HEK293T (cell line): ENCODE measurements around the gene TMC4.

ENCODE experiments used
- CTCF ChIA-PET: fragments of 350-600 bp; formaldehyde crosslinking; extraction: SDS; loops from one replicate; lab custom pipeline; 2021; ENCODE audit warnings: antibody characterized with exemption, inconsistent platforms; lab: Yijun Ruan, JAX
- POLR2A ChIA-PET: fragments of 350-600 bp; formaldehyde crosslinking; extraction: SDS; loops from one replicate; lab custom pipeline; 2020; ENCODE audit warnings: antibody characterized with exemption, inconsistent platforms; lab: Yijun Ruan, JAX
- DNase-seq: peaks from one replicate; pipeline ENCODE4 v3.0.0; 2012; ENCODE audit warnings: mixed read lengths; ENCODE audit errors: extremely low spot score
- ARNT ChIP-seq: fragments of 450-650 bp; IDR thresholded peaks from 2 replicates; pipeline ENCODE4 v1.6.1; 2017; ENCODE audit warnings: mild to moderate bottlenecking
- BHLHE40 ChIP-seq: fragments of 450-650 bp; IDR thresholded peaks from 2 replicates; pipeline ENCODE4 v1.6.1; 2016; ENCODE audit warnings: mild to moderate bottlenecking, moderate library complexity, borderline replicate concordance
- CTBP1 ChIP-seq: fragments of 450-650 bp; IDR thresholded peaks from 2 replicates; pipeline ENCODE4 v1.6.1; 2016; ENCODE audit warnings: borderline replicate concordance
- ELF4 ChIP-seq: fragments of 450-650 bp; IDR thresholded peaks from 2 replicates; pipeline ENCODE4 v1.6.1; 2017; ENCODE audit warnings: antibody characterized with exemption
- FOXA1 ChIP-seq: fragments of 450-650 bp; IDR thresholded peaks from 2 replicates; pipeline ENCODE4 v1.6.1; 2016; ENCODE audit warnings: mild to moderate bottlenecking
- FOXK2 ChIP-seq: fragments of 450-650 bp; IDR thresholded peaks from 2 replicates; pipeline ENCODE4 v1.6.1; 2016; ENCODE audit warnings: mild to moderate bottlenecking
- FOXM1 ChIP-seq: fragments of 450-650 bp; IDR thresholded peaks from 2 replicates; pipeline ENCODE4 v1.6.1; 2017; ENCODE audit warnings: mild to moderate bottlenecking, borderline replicate concordance
- HDGF ChIP-seq: fragments of 450-650 bp; IDR thresholded peaks from 2 replicates; pipeline ENCODE4 v1.6.1; 2017; ENCODE audit warnings: antibody characterized with exemption, borderline replicate concordance
- L3MBTL2 ChIP-seq: fragments of 450-650 bp; conservative IDR thresholded peaks from 2 replicates; pipeline ENCODE4 v1.6.1; 2016; ENCODE audit warnings: mild to moderate bottlenecking
- LEF1 ChIP-seq: fragments of 450-650 bp; IDR thresholded peaks from 2 replicates; pipeline ENCODE4 v1.6.1; 2017; ENCODE audit warnings: mild to moderate bottlenecking, borderline replicate concordance
- NFRKB ChIP-seq: fragments of 450-650 bp; IDR thresholded peaks from 2 replicates; pipeline ENCODE4 v1.6.1; 2016; ENCODE audit warnings: mild to moderate bottlenecking, moderate library complexity
- SP1 ChIP-seq: fragments of 450-650 bp; IDR thresholded peaks from 2 replicates; pipeline ENCODE4 v1.6.1; 2017
- SUZ12 ChIP-seq: fragments of 450-650 bp; IDR thresholded peaks from 2 replicates; pipeline ENCODE4 v1.6.1; 2016; ENCODE audit warnings: mild to moderate bottlenecking
- TARDBP ChIP-seq: fragments of 450-650 bp; IDR thresholded peaks from 2 replicates; pipeline ENCODE4 v1.6.1; 2016
- ZNF384 ChIP-seq: fragments of 450-650 bp; IDR thresholded peaks from 2 replicates; pipeline ENCODE4 v1.6.1; 2016
- TF ChIP-seq, protein P1 (sequence below): fragments of 450-650 bp; IDR thresholded peaks from 2 replicates; pipeline ENCODE4 v1.6.1; 2016

The TMC4 gene

DNA sequence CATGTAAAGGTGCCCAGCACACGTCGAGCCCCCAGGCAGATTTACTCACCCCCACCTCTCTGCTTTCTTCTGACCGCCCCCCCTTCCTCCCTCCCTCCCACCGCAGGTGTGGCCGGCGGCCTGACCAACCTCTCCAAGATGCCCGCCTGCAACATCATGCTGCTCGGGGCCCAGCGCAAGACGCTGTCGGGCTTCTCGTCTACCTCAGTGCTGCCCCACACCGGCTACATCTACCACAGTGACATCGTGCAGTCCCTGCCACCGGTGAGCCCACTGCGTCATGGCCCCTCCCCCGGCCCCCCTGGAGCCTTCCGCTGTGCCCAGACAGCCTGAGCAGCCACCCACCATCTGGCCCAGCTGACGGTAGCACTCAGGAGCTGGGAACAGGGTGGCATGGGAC is 48.6 kb downstream of the TMC4 start:
- TF ChIP-seq CTBP1 (no peak), ARNT (no peak), FOXM1 (no peak), L3MBTL2 (no peak), NFRKB (no peak), LEF1 (no peak), HDGF (no peak), ZNF384 (no peak), SUZ12 (no peak), FOXK2 (no peak), ELF4 (no peak), FOXA1 (no peak), SP1 (no peak), TARDBP (no peak), BHLHE40 (no peak)
- TF ChIP-seq, protein P1, sequence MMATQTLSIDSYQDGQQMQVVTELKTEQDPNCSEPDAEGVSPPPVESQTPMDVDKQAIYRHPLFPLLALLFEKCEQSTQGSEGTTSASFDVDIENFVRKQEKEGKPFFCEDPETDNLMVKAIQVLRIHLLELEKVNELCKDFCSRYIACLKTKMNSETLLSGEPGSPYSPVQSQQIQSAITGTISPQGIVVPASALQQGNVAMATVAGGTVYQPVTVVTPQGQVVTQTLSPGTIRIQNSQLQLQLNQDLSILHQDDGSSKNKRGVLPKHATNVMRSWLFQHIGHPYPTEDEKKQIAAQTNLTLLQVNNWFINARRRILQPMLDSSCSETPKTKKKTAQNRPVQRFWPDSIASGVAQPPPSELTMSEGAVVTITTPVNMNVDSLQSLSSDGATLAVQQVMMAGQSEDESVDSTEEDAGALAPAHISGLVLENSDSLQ = no peak
- ChIA-PET CTCF (no interaction called here), POLR2A (interaction anchor here (0.8 to 0.9 kb wide), 2 partner anchors 8 to 15 kb away, joined by 3 read pairs; no protein-coding TSS in a partner anchor)
- no peak for DNase-seq

DNA sequence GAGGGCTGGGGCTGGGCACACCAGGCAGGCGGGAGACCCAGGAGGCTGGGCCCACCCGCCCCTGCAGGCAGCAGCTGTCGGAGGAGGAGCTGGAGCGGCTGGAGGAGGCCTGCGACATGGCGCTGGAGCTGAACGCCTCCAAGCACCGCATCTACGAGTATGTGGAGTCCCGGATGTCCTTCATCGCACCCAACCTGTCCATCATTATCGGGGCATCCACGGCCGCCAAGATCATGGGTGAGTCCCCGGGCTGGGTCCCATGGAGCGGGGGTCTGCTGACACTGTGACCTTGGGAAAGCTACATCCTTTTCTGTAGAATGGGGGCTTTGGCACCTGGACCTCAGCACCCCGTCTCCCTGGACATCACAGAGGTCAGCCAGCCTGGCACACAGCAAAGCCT is 49.3 kb downstream of the TMC4 start:
- no peak for DNase-seq
- ChIA-PET POLR2A (interaction anchor here (0.8 to 0.9 kb wide), 3 partner anchors 14 to 189 kb away, joined by 3 read pairs; partner anchors contain the start of genes CNOT3 and LILRA5), CTCF (no interaction called here)
- no peak for TF ChIP-seq BHLHE40

- ChIA-PET CTCF (no interaction called here), POLR2A (no interaction called here)
- no peak for DNase-seq
- no peak for TF ChIP-seq FOXA1
- no peak for TF ChIP-seq LEF1
Observed at GRCh38 chr19:54121259-54121658, 51.7 kb downstream of the TMC4 start.

DNA sequence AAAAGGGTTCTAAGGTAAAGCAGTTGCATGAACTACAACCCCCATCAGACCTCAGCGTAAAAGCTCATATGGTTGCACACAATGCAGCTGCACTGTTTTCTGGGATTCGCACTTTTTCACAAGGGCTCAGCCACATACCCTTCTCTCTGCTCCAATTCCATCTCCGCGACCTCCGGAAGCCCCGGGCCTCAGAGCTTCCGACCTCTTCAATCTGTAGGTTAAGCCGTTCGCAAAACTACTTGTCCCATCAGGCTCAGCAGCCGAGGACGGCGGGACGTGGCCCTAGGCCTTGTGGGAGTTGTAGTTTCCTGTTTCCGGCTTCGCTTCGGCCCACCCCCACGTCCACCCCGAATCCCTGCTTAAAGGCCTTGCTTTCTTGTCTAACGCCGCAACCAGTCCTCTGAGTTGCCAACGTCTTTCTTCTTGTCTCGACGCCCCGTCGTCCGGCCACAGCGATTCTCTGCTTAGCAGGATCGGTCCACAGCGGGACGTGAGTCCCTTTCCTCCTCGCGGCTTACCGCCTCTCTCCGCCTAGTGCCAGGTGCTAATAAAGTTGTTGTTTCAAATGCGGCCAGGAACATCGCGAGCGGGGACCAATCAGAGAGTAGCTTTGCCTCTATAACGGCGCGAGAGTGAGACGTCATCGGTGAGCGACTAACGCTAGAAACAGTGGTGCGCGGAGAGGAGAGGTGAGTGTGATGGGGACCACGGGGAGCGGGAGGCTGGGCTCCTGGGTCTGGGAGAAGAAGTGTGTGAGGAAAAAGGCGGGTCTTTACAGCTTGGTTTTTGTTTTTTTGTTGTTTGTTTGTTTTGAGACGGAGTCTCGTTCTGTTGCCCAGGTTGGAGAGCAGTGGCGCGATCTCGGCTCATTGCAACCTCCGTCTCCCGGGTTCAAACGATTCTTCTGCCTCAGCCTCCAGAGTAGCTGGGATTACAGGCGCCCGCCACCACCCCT is 57.6 kb downstream of the TMC4 start, which contains the start of the genes PRPF31 and TFPT:
PRPF31 (plus strand) TSS at position 646 of the 955 bp plus-strand sequence. CDS start 2,525 bp downstream, outside the sequence.
TFPT (minus strand) TSS at position 549 of the 955 bp plus-strand sequence; CDS start at position 161, 388 bp downstream.
- no peak for TF ChIP-seq NFRKB
- TF ChIP-seq, protein P1 = no peak
- peak; percentile 95 for TF ChIP-seq ELF4
- no peak for TF ChIP-seq SP1
- no peak for TF ChIP-seq ARNT
- peak; percentile 71; the same call in 1 of the 2 replicates for TF ChIP-seq FOXK2
- TF ChIP-seq FOXM1 = no peak
- peak; percentile 66 for TF ChIP-seq L3MBTL2
- TF ChIP-seq BHLHE40 = no peak
- TF ChIP-seq LEF1 = no peak
- TF ChIP-seq ZNF384 = peak; percentile 71
- no peak for TF ChIP-seq TARDBP
- no peak for TF ChIP-seq FOXA1
- peak; percentile 52; the same call in 1 of the 2 replicates for TF ChIP-seq CTBP1
- peak; percentile 91 for TF ChIP-seq SUZ12
- CTCF ChIA-PET = no interaction called here
- POLR2A ChIA-PET = interaction anchor here (0.6 to 5.9 kb wide), 10 partner anchors 10 to 135 kb away, joined by 3 to 28 read pairs (median 4); partner anchors contain the start of genes CNOT3, LENG1, MBOAT7 and NDUFA3
- peak; percentile 94 for DNase-seq

DNA sequence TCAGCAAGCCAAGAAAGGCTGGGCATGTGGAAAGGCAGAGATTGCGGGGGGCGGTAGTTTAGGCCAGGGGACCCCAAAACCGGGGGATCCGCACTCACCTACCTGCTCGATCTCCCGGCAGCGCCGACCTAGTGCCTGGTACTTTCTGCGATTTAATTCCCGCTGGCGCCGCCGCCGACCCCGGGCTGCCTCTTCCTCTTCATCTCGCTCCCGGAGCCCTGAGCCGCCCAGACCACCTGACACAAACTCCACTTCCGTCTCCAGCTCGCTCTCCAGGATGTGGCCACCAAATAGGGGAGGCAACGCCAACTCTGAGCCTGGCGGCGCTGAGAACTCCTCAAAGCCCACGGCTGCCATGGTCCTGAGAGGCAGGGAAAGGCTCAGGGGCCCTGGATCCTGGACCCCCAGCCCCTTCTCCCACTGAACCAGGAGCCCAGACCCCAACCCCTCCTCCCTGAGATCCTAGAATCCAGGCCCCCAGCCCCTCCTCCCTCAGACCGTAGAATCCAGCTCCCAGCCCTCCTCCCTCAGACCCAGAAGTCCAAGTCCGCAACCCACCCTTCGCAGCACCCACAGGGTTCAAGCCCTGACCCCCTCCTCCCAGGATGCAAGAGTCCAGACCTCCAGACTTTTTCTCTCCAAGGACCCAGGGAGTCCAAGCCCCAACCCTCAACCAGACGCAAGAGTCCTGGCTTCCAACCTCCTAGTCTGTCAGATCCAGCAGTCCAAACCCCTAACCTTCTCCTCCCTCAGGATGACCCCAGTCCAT is 58.4 kb downstream of the TMC4 start:
- CTCF ChIA-PET = interaction anchor here (1.1 kb wide), 1 partner anchor 19 kb away, joined by 3 read pairs; no protein-coding TSS in a partner anchor
- TF ChIP-seq CTBP1 (no peak), LEF1 (no peak), ELF4 (no peak), FOXK2 (no peak), BHLHE40 (no peak), SP1 (no peak), ZNF384 (no peak), L3MBTL2 (no peak), FOXM1 (no peak), TARDBP (no peak), HDGF (no peak), ARNT (no peak), SUZ12 (no peak), FOXA1 (no peak), NFRKB (no peak)
- TF ChIP-seq, protein P1 = no peak
- no peak for DNase-seq
- POLR2A ChIA-PET = interaction anchor here (0.8 to 5.9 kb wide), 7 partner anchors 12 to 75 kb away, joined by 3 to 28 read pairs (median 4); partner anchors contain the start of genes CNOT3, LENG1, MBOAT7 and NDUFA3
